Measurements from ENCODE around the gene ECE2. TPM values are rescaled to one million over a fixed set of nuclear protein-coding genes. Genes with fewer than 3 reads are reported as not detected.

Gene ECE2
- total and polyA plus RNA-seq, 10 of the 15 experiments (the other 5 are each of a cell fraction or from before 2014, with no cell fraction given): not detected

DNA sequence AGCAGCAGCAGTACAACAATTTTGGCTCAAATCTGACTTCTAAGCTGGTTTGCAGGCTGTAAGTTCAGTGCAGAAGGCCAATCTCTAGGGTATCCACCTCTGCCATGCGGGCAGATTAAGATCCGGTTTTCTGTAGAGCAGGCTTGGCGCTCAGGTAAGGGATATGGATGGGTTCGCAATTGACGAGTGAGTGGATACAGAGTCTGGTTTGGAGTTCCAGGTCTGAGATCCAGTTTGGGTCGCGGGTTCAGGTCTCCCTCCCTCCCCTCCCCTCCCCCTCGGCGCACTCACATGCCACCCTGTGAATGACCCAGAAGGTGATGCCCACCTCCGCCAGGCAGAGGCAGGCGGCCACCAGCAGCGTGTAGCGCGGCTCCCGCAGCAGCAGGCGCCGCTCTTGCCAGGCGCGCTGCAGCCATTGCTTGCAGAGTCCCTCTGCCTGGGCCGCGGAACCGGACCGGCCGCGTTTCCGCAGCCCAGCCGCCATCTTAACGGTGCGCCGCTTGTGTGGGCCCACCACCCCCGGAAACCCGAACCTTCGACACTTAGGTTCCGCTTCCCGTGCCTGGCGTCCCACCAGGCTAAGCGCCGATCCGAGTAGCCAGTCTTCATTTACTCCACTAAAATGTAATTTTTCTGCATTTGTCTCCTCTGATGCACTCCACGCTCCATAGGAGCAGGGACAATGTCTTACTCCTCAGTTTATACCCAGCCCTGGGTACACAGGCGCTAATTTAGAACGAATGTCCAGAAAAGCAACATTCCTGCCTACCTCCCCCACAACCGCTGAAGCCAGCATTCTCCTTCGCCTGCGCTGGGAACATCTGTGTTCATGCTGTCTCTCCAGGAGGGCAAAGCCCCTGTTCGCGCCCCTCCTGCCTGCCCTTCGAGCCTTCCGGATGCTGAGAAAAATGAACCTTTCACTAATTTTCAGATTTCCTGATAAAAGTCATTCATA, 27.1 kb upstream of the ECE2 start, which contains the start of gene ALG3 (continued):
- TF ChIP-seq, protein P1, sequence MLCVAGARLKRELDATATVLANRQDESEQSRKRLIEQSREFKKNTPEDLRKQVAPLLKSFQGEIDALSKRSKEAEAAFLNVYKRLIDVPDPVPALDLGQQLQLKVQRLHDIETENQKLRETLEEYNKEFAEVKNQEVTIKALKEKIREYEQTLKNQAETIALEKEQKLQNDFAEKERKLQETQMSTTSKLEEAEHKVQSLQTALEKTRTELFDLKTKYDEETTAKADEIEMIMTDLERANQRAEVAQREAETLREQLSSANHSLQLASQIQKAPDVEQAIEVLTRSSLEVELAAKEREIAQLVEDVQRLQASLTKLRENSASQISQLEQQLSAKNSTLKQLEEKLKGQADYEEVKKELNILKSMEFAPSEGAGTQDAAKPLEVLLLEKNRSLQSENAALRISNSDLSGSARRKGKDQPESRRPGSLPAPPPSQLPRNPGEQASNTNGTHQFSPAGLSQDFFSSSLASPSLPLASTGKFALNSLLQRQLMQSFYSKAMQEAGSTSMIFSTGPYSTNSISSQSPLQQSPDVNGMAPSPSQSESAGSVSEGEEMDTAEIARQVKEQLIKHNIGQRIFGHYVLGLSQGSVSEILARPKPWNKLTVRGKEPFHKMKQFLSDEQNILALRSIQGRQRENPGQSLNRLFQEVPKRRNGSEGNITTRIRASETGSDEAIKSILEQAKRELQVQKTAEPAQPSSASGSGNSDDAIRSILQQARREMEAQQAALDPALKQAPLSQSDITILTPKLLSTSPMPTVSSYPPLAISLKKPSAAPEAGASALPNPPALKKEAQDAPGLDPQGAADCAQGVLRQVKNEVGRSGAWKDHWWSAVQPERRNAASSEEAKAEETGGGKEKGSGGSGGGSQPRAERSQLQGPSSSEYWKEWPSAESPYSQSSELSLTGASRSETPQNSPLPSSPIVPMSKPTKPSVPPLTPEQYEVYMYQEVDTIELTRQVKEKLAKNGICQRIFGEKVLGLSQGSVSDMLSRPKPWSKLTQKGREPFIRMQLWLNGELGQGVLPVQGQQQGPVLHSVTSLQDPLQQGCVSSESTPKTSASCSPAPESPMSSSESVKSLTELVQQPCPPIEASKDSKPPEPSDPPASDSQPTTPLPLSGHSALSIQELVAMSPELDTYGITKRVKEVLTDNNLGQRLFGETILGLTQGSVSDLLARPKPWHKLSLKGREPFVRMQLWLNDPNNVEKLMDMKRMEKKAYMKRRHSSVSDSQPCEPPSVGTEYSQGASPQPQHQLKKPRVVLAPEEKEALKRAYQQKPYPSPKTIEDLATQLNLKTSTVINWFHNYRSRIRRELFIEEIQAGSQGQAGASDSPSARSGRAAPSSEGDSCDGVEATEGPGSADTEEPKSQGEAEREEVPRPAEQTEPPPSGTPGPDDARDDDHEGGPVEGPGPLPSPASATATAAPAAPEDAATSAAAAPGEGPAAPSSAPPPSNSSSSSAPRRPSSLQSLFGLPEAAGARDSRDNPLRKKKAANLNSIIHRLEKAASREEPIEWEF (IDR thresholded peaks at IDR 0.05; ENCODE audit: insufficient replicate concordance, low read depth, low read length): no peak
- TF ChIP-seq RB1 (IDR thresholded peaks at IDR 0.05; ENCODE audit: borderline replicate concordance) (peak; percentile 72; the same call in 1 of the 2 replicates), BMI1 (IDR thresholded peaks at IDR 0.05; ENCODE audit: borderline replicate concordance) (no peak), NBN (IDR thresholded peaks at IDR 0.05) (0 out of 2 replicates have a peak, but pooled peaks have one; percentile 13), EED (IDR thresholded peaks at IDR 0.05; ENCODE audit: low read depth) (no peak), NR2C1 (IDR thresholded peaks at IDR 0.05) (peak; percentile 65), FOXM1 (IDR thresholded peaks at IDR 0.05; ENCODE audit: low read depth, low read length) (no peak), POLR2AphosphoS5 (IDR thresholded peaks at IDR 0.05; ENCODE audit: low read length) (peak; percentile 84), ZNF217 (IDR thresholded peaks at IDR 0.05) (no peak), POU2F2 (IDR thresholded peaks at IDR 0.05; ENCODE audit: borderline replicate concordance, low read depth, low read length) (peak; percentile 82), NFYB (IDR thresholded peaks at IDR 0.05; ENCODE audit: insufficient read depth, low read depth, low read length) (no peak), ZBED1 (IDR thresholded peaks at IDR 0.05; ENCODE audit: borderline replicate concordance) (no peak), RAD51 (IDR thresholded peaks at IDR 0.05) (peak; percentile 34; the same call in 1 of the 2 replicates), ZNF274 (IDR thresholded peaks at IDR 0.05; ENCODE audit: insufficient read depth, insufficient read length) (no peak), MEF2B (IDR thresholded peaks at IDR 0.05; ENCODE audit: partially characterized antibody, poor library complexity, severe bottlenecking) (no peak)
- TF ChIP-seq, protein P2, sequence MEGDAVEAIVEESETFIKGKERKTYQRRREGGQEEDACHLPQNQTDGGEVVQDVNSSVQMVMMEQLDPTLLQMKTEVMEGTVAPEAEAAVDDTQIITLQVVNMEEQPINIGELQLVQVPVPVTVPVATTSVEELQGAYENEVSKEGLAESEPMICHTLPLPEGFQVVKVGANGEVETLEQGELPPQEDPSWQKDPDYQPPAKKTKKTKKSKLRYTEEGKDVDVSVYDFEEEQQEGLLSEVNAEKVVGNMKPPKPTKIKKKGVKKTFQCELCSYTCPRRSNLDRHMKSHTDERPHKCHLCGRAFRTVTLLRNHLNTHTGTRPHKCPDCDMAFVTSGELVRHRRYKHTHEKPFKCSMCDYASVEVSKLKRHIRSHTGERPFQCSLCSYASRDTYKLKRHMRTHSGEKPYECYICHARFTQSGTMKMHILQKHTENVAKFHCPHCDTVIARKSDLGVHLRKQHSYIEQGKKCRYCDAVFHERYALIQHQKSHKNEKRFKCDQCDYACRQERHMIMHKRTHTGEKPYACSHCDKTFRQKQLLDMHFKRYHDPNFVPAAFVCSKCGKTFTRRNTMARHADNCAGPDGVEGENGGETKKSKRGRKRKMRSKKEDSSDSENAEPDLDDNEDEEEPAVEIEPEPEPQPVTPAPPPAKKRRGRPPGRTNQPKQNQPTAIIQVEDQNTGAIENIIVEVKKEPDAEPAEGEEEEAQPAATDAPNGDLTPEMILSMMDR (IDR thresholded peaks at IDR 0.05 in 2 of 3, conservative IDR thresholded peaks at IDR 0.05 in 1 of 3; ENCODE audit: control insufficient read depth in 2 of 3, extremely low read depth in 1 of 3, insufficient read depth in 1 of 3, low read depth in 3 of 3, low read length in 3 of 3): no peak
- TF ChIP-seq, protein P3, sequence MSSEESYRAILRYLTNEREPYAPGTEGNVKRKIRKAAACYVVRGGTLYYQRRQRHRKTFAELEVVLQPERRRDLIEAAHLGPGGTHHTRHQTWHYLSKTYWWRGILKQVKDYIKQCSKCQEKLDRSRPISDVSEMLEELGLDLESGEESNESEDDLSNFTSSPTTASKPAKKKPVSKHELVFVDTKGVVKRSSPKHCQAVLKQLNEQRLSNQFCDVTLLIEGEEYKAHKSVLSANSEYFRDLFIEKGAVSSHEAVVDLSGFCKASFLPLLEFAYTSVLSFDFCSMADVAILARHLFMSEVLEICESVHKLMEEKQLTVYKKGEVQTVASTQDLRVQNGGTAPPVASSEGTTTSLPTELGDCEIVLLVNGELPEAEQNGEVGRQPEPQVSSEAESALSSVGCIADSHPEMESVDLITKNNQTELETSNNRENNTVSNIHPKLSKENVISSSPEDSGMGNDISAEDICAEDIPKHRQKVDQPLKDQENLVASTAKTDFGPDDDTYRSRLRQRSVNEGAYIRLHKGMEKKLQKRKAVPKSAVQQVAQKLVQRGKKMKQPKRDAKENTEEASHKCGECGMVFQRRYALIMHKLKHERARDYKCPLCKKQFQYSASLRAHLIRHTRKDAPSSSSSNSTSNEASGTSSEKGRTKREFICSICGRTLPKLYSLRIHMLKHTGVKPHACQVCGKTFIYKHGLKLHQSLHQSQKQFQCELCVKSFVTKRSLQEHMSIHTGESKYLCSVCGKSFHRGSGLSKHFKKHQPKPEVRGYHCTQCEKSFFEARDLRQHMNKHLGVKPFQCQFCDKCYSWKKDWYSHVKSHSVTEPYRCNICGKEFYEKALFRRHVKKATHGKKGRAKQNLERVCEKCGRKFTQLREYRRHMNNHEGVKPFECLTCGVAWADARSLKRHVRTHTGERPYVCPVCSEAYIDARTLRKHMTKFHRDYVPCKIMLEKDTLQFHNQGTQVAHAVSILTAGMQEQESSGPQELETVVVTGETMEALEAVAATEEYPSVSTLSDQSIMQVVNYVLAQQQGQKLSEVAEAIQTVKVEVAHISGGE (CRISPR knock-in tag; IDR thresholded peaks at IDR 0.05): peak; percentile 93
- TF ChIP-seq, protein P4, sequence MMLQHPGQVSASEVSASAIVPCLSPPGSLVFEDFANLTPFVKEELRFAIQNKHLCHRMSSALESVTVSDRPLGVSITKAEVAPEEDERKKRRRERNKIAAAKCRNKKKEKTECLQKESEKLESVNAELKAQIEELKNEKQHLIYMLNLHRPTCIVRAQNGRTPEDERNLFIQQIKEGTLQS (IDR thresholded peaks at IDR 0.05; ENCODE audit: borderline replicate concordance, extremely low read depth, low read depth, low read length): no peak
